ENCODE measurements around the gene FARS2.

GRCh38 chr6:5697508-5697907 is 436.2 kb downstream of the FARS2 start:
- TF ChIP-seq CTCF (IDR thresholded peaks at IDR 0.05) (no peak), POLR2A (IDR thresholded peaks at IDR 0.05) (no peak), EP300 (IDR thresholded peaks at IDR 0.05) (no peak)
